Endothelial cell (in vitro differentiated cells): ENCODE results near the gene KRT77. TPM values are rescaled to one million over a fixed set of nuclear protein-coding genes. Genes with fewer than 3 reads are reported as not detected.
"Not testable (repeated sequence)": the region's sequence is repeated elsewhere in the genome, so short reads cannot be mapped to it uniquely, and the experiment has no call there.

Experiments used
- DNase-seq: peaks from one replicate; pipeline ENCODE4 v3.0.0; 2021; ENCODE audit warnings: low spot score
- H3K27ac Mint-ChIP-seq: one replicate; pipeline ENCODE4 v1.8.0; 2021; ENCODE audit warnings: mixed read lengths, inconsistent platforms; ENCODE audit not compliant: unreplicated experiment
- H3K27me3 Mint-ChIP-seq: one replicate; pipeline ENCODE4 v1.8.0; 2021; ENCODE audit warnings: mild to moderate bottlenecking, moderate library complexity, mixed read lengths, inconsistent platforms; ENCODE audit not compliant: unreplicated experiment
- H3K36me3 Mint-ChIP-seq: one replicate; pipeline ENCODE4 v1.8.0; 2021; ENCODE audit warnings: mild to moderate bottlenecking, low read depth, mixed read lengths, inconsistent platforms; ENCODE audit not compliant: unreplicated experiment
- H3K4me1 Mint-ChIP-seq: one replicate; pipeline ENCODE4 v1.8.0; 2021; ENCODE audit warnings: mild to moderate bottlenecking, mixed read lengths, inconsistent platforms; ENCODE audit not compliant: unreplicated experiment
- H3K4me3 Mint-ChIP-seq: one replicate; pipeline ENCODE4 v1.8.0; 2021; ENCODE audit warnings: mild to moderate bottlenecking, mixed read lengths, inconsistent platforms; ENCODE audit not compliant: unreplicated experiment
- H3K9me3 Mint-ChIP-seq: one replicate; pipeline ENCODE4 v1.8.0; 2021; ENCODE audit warnings: mixed read lengths, inconsistent platforms; ENCODE audit not compliant: unreplicated experiment
- long read RNA-seq: library from polyadenylated mRNA; unstranded; transcript quantifications from one replicate; pipeline ENCODE4 v2.0.0, GENCODE V29; 2020; ENCODE audit not compliant: unreplicated experiment
- total RNA-seq: library from RNA; stranded (reverse); fragmentation: NEBNext Ultra II Directional; extraction: Animal tissue kit (Norgen Biotek cat#: 25700); gene quantifications from one replicate; pipeline ENCODE4 v1.2.1, GENCODE V29; 2021; ENCODE audit not compliant: unreplicated experiment
- TF ChIP-seq, protein P1 (sequence below): fragments of 200-600 bp; sonication (generic); IDR thresholded peaks from one replicate; pipeline ENCODE4 v1.5.0; 2021; ENCODE audit warnings: antibody characterized with exemption; ENCODE audit not compliant: unreplicated experiment

KRT77 gene
- total RNA-seq: not detected
- long read RNA-seq: 0 reads

DNA sequence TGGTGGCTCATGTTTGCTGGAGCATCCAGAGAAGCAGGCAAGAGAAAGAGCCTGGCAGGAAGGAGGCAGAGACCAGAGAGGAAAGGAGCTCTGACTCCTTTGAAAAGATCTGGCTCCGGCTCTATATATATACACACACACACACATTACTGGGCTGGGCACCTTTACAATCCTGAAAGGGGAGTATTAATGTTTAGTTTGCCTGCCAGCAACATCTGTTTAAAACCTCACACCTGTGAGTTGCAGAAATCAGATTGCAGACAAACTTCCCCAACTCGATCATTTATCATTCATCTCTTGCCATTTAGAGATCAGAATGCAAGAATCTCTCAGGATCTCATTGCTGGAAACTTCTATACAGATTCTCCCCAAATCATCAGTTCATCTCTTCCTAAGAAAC, at the start of gene KRT77:
TSS of gene KRT77 (minus strand) at position 101 of the 400 bp plus-strand sequence. CDS start at position 11, 90 bp downstream.
- Mint-ChIP-seq H3K4me3 (no peak within 1 kb of the TSS), H3K4me1 (no peaks in the 10 kb centered on the region), H3K27ac (no peak within 1 kb of the TSS), H3K9me3 (no peaks in the 10 kb centered on the region), H3K36me3 (no peaks in the 10 kb centered on the region), H3K27me3 (peaks cover 8% of the 10 kb centered on the region)
- DNase-seq: no peak
- TF ChIP-seq, protein P1, sequence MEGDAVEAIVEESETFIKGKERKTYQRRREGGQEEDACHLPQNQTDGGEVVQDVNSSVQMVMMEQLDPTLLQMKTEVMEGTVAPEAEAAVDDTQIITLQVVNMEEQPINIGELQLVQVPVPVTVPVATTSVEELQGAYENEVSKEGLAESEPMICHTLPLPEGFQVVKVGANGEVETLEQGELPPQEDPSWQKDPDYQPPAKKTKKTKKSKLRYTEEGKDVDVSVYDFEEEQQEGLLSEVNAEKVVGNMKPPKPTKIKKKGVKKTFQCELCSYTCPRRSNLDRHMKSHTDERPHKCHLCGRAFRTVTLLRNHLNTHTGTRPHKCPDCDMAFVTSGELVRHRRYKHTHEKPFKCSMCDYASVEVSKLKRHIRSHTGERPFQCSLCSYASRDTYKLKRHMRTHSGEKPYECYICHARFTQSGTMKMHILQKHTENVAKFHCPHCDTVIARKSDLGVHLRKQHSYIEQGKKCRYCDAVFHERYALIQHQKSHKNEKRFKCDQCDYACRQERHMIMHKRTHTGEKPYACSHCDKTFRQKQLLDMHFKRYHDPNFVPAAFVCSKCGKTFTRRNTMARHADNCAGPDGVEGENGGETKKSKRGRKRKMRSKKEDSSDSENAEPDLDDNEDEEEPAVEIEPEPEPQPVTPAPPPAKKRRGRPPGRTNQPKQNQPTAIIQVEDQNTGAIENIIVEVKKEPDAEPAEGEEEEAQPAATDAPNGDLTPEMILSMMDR: no peak

DNA sequence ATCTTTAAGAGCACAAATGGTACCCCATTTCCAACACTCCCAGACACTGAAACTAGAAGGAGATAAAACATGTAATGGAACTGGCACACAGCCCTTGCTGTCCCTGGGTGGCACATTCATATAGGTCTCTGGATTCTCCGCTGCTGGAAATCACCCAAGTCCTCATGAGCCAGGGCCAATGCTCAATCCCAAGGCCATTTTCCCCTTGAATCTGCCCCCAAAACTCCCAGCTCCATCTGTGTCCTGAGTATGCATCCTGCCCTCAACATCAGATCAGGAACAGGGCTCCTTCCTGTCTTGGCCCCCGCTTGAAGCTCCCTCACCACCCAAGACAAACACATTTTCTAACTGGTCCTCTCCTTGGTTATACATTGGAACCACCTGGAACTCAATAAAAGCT, 49.2 kb upstream of the KRT77 start:
- no peak for DNase-seq
- TF ChIP-seq, protein P1: no peak
- peaks cover 6% of the 10 kb centered on the region for H3K27me3 Mint-ChIP-seq
- no peaks in the 10 kb centered on the region for H3K36me3 Mint-ChIP-seq
- peaks cover 5% of the 10 kb centered on the region for H3K4me1 Mint-ChIP-seq
- H3K9me3 Mint-ChIP-seq: no peaks in the 10 kb centered on the region
- no peak overlapping the region for H3K27ac Mint-ChIP-seq
- H3K4me3 Mint-ChIP-seq: no peak overlapping the region

DNA sequence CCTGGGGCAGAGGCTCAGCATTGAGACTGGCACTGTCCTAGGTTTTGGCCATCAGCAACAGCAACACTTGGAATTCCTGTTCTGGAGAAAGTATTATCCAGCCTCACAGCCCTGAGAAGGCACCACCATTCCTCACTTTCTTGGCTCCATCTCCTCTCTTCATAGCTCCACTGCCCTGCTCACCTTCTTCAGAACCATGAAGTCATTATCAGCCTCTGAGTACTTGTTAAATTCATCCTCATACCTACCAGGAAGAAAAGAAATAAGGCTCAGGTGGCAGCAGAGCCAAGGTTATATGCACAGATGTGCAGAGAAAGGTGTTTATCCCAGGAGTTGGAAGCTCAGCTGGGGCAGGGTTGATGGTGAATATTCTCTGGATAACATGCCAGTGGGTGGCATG, 48.5 kb upstream of the KRT77 start:
- no peak overlapping the region for H3K27ac Mint-ChIP-seq
- DNase-seq: no peak
- TF ChIP-seq, protein P1: no peak
- no peak overlapping the region for H3K4me3 Mint-ChIP-seq
- H3K9me3 Mint-ChIP-seq: no peaks in the 10 kb centered on the region
- H3K36me3 Mint-ChIP-seq: no peaks in the 10 kb centered on the region
- H3K4me1 Mint-ChIP-seq: peaks cover 5% of the 10 kb centered on the region
- peaks cover 6% of the 10 kb centered on the region for H3K27me3 Mint-ChIP-seq

DNA sequence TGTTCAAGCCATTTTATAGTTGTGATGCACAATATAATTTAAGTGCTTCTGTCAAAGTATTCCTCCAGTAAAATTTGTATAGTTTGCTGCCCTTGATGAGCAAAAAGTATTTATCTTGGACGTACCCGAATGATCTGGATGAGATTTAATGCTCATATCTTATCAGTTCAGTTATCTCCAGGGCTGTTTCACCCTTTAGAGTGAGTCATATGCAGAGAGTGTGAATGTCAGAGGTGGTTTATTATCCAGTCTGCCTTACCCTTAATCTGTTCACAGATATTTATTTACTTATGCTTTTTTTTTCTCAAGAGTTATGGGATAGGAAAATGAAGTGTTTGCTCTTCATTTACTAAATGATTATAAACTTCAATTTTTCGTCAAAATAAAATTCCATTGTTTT, 47.2 kb upstream of the KRT77 start:
- not testable (repeated sequence) for H3K4me3 Mint-ChIP-seq, H3K36me3 Mint-ChIP-seq, H3K9me3 Mint-ChIP-seq, H3K27me3 Mint-ChIP-seq, H3K27ac Mint-ChIP-seq, DNase-seq, H3K4me1 Mint-ChIP-seq

DNA sequence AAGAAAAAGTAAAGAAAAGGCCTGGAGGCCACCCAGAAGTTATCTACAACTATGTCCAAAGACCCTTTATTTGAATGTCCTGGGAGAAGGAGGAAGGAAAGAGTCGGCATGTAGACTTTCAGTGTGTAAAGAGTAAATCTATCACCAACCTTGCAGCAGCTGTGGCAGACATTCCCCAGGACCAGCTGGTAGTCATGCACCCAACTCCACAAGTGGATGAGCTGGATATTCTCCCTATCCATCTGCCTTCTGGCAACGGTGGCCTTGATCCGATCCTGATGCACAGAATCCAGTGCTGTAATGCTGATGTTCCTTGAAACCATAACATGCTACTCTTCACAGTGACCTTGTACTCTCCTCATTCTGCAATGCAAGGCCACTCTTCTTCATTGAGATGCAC, 46.5 kb upstream of the KRT77 start:
- TF ChIP-seq, protein P1: no peak
- Mint-ChIP-seq H3K27me3 (peaks cover 6% of the 10 kb centered on the region), H3K4me1 (peaks cover 5% of the 10 kb centered on the region), H3K4me3 (no peak overlapping the region), H3K9me3 (no peaks in the 10 kb centered on the region), H3K36me3 (no peaks in the 10 kb centered on the region), H3K27ac (no peak overlapping the region)
- DNase-seq: no peak
